GM20431 (cell line): Measurements from ENCODE around the gene RBBP8.
"Not testable (repeated sequence)": the region's sequence is repeated elsewhere in the genome, so short reads cannot be mapped to it uniquely, and the experiment has no call there.

Source experiments
- in situ Hi-C: fragments of 300-500 bp; cut with MseI, MboI; formaldehyde crosslinking; loops from one replicate; pipeline ENCODE4 v1.15.0; 2020; ENCODE audit warnings: low sequenced_read_pairs; ENCODE audit not compliant: unreplicated experiment

The RBBP8 gene

GRCh38 chr18:22933206-22933965, at the start of gene RBBP8:
Gene RBBP8 (plus strand): TSS chr18:22933328. CDS start chr18:22936852, 3,524 bp downstream.
- in situ Hi-C loops = no loop called here

- in situ Hi-C loops = no loop called here
Measured at GRCh38 chr18:22883827-22884226, 49.3 kb upstream of the RBBP8 start.

- in situ Hi-C loops = not testable (repeated sequence)
Measured at GRCh38 chr18:22885694-22886093, 47.4 kb upstream of the RBBP8 start.

- in situ Hi-C loops = no loop called here
Measured at GRCh38 chr18:22899421-22899820, 33.7 kb upstream of the RBBP8 start.

GRCh38 chr18:22900558-22901238, 32.4 kb upstream of the RBBP8 start:
- in situ Hi-C loops = no loop called here

- in situ Hi-C loops = no loop called here
Measured at GRCh38 chr18:22902093-22902492, 31.0 kb upstream of the RBBP8 start.

- in situ Hi-C loops = not testable (repeated sequence)
Measured at GRCh38 chr18:22903248-22903647, 29.9 kb upstream of the RBBP8 start.

GRCh38 chr18:22912149-22912548, 21.0 kb upstream of the RBBP8 start:
- in situ Hi-C loops = no loop called here

GRCh38 chr18:22912835-22913234, 20.3 kb upstream of the RBBP8 start:
- in situ Hi-C loops = no loop called here

GRCh38 chr18:22913861-22914260, 19.3 kb upstream of the RBBP8 start:
- in situ Hi-C loops = no loop called here

GRCh38 chr18:22914633-22915032, 18.5 kb upstream of the RBBP8 start:
- in situ Hi-C loops = no loop called here

GRCh38 chr18:22915337-22915736, 17.8 kb upstream of the RBBP8 start:
- in situ Hi-C loops = no loop called here

- in situ Hi-C loops = no loop called here
Measured at GRCh38 chr18:22921772-22922171, 11.4 kb upstream of the RBBP8 start.

GRCh38 chr18:22924589-22924988, 8.5 kb upstream of the RBBP8 start:
- in situ Hi-C loops = no loop called here

- in situ Hi-C loops = no loop called here
Measured at GRCh38 chr18:22926454-22926853, 6.7 kb upstream of the RBBP8 start.

- in situ Hi-C loops = no loop called here
Measured at GRCh38 chr18:22928339-22928738, 4.8 kb upstream of the RBBP8 start.

GRCh38 chr18:22930089-22930713, 2.9 kb upstream of the RBBP8 start:
- in situ Hi-C loops = no loop called here

GRCh38 chr18:22932885-22933205, 283 bp upstream of the RBBP8 start:
- in situ Hi-C loops = no loop called here

- in situ Hi-C loops = no loop called here
Measured at GRCh38 chr18:22933966-22934423, 867 bp downstream of the RBBP8 start.

- in situ Hi-C loops = no loop called here
Measured at GRCh38 chr18:22934789-22935188, 1.7 kb downstream of the RBBP8 start.

- in situ Hi-C loops = no loop called here
Measured at GRCh38 chr18:22935431-22935830, 2.3 kb downstream of the RBBP8 start.
